Measurements from ENCODE around the gene PRM2.

PRM2 gene

DNA sequence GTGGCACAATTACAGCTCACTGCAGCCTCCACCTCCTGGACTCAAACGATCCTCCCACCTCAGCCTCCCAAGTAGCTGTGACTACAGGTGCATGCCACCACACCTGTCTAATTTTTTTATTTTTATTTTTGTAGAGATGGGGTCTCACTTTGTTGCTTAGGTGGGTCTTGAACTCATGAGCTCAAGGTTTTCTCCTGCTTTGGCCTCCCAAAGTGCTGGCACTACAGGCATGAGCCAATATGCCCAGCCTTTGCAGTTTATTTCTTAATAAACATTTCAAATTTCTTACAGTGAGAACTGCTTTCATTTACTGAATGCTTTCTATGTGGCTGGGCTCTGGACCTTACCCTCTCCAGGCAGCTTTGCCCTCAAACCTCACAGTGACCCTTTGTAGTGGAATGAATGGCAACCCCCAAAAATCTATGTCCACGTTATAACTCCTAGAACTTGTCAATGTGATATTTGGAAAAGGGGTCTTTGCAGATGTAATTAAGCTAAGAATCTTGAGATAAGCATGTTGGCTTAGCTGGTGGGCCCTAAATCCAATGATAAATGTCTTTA lies 5.6 kb downstream of the PRM2 start:
- TF ChIP-seq, protein P1, sequence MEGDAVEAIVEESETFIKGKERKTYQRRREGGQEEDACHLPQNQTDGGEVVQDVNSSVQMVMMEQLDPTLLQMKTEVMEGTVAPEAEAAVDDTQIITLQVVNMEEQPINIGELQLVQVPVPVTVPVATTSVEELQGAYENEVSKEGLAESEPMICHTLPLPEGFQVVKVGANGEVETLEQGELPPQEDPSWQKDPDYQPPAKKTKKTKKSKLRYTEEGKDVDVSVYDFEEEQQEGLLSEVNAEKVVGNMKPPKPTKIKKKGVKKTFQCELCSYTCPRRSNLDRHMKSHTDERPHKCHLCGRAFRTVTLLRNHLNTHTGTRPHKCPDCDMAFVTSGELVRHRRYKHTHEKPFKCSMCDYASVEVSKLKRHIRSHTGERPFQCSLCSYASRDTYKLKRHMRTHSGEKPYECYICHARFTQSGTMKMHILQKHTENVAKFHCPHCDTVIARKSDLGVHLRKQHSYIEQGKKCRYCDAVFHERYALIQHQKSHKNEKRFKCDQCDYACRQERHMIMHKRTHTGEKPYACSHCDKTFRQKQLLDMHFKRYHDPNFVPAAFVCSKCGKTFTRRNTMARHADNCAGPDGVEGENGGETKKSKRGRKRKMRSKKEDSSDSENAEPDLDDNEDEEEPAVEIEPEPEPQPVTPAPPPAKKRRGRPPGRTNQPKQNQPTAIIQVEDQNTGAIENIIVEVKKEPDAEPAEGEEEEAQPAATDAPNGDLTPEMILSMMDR (conservative IDR thresholded peaks at IDR 0.05; ENCODE audit: control insufficient read depth, insufficient read depth, low read depth, low read length), result no peak
- no peak for DNase-seq (ENCODE audit: low read depth)
- no peak overlapping the region for H3K4me3 ChIP-seq (ENCODE audit: control insufficient read depth, low read depth, low read length)

DNA sequence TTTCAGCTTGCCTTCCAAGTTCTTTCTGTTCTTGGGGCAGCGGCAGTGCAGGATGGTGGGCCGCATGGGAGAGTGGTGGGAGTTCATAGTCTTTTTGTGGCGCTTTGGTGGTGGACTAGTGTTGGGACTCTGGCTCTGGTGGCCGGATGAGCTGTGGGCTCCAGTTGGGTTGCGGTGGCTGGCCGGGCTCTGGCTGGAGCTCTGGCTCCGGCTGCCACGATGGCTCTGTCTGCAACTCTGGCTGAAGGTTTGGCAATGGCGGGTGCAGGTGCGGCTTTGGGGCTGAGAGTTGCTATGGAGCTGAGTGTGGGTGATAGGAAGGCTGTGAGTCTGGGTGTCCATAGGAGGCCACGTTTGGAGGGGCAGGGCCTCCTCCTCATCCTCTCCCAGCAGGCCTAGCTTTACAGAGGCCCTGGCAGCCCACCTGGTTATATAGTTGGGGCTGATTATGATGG lies 7.3 kb downstream of the PRM2 start, which contains the start of gene TNP2:
TNP2 (minus strand) TSS at position 405 of the 455 bp plus-strand sequence; CDS start at position 342, 63 bp downstream.
- H3K4me3 ChIP-seq (ENCODE audit: control insufficient read depth, low read depth, low read length), result no peak within 1 kb of the TSS
- DNase-seq (ENCODE audit: low read depth), result no peak
- TF ChIP-seq, protein P1 (conservative IDR thresholded peaks at IDR 0.05; ENCODE audit: control insufficient read depth, insufficient read depth, low read depth, low read length), result no peak

DNA sequence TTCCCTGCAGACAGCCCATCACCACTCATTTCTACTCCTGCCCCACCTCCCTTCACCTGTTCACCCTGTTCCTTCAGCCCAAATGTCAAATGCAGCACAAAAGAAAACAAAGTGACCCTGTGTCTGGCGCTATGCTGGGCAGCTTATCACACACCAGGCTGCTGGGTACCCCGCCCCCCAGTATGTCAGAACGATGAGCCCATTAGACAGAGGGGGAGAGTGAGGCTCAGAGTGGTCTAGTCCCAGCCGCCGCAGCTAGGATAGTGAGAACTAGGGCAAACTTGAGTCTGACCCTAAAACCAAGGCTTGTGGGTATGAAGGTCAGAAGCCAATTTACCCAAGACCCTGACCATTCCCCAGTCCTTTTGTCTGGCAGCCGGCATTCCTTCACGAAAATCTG lies 11.2 kb downstream of the PRM2 start:
- no peak overlapping the region for H3K4me3 ChIP-seq (ENCODE audit: control insufficient read depth, low read depth, low read length)
- DNase-seq (ENCODE audit: low read depth), result no peak
- TF ChIP-seq, protein P1 (conservative IDR thresholded peaks at IDR 0.05; ENCODE audit: control insufficient read depth, insufficient read depth, low read depth, low read length), result no peak

DNA sequence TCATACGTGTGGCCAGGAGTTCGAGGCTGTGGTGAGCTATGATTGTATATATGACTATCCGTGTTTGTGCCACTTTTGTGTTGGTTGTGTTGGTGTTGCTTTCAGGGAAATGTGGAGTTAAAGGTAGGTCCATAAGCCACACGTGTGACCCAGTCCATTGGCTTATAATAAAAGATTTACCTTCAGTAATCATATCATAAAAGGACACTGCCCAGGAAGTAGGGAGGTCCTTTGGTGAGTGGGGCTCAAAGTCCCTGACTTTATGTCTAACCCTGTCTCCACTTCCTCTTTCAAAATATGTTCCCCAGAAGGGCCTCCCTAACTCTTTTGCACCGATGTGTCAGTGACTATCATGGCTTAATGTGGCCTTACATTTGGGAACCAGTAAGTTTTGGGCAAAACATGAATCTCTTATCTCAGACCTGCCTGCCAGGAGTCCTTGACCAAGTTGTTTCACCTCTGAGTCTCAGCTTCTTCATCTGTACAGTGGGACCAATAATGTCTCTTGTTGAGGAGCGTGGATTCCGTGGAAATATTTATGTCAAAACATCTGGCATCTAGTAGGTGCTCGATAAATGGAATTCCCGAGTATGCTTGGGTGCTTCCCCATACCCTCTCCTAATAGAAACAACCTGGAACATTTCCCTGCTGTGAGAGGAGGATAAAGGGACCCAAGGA lies 12.0 kb downstream of the PRM2 start:
- TF ChIP-seq, protein P1 (conservative IDR thresholded peaks at IDR 0.05; ENCODE audit: control insufficient read depth, insufficient read depth, low read depth, low read length), result no peak
- no peak for DNase-seq (ENCODE audit: low read depth)
- H3K4me3 ChIP-seq (ENCODE audit: control insufficient read depth, low read depth, low read length), result no peak overlapping the region

DNA sequence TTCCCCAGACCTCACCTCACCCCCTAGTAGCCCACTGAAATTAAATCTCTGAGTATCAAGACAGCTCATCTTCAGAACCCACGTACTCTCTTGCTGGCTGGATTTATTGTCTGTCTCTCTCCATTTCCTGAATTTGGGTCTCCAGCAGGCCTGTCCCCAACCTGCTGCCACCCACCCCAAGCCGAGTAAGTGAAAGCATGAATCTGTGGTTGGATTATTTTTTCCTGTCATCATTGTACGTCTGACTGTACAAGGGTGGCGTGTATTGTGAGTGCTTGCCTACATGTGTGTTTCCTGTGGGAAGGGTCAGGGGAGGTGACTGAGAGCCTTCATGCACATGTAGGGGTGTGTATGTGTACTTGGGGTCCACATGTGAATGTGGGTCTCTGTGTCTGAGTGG lies 12.5 kb downstream of the PRM2 start:
- H3K4me3 ChIP-seq (ENCODE audit: control insufficient read depth, low read depth, low read length), result no peak overlapping the region
- DNase-seq (ENCODE audit: low read depth), result no peak
- TF ChIP-seq, protein P1 (conservative IDR thresholded peaks at IDR 0.05; ENCODE audit: control insufficient read depth, insufficient read depth, low read depth, low read length), result no peak

DNA sequence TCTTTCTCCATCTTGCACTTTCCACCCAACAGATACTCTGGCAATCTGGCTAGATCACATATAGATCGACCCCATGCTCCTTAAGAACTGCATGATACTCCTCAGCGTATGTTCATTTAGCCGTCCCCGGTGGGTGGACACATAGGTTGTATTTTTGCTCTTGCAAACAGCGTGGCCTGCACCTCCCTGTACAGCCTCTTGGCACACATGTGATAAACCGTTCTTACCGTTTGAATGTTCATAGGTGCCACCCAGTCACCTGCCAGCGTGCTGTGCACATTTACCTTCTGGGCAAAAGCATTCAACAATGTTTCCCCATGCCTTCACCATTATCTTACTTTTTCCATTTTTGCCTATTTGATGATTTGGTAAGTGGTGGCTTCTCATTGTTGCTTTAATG lies 13.4 kb downstream of the PRM2 start:
- TF ChIP-seq, protein P1 (conservative IDR thresholded peaks at IDR 0.05; ENCODE audit: control insufficient read depth, insufficient read depth, low read depth, low read length), result no peak
- DNase-seq (ENCODE audit: low read depth), result no peak
- H3K4me3 ChIP-seq (ENCODE audit: control insufficient read depth, low read depth, low read length), result no peak overlapping the region

Measured in fibroblast of mammary gland (primary cell).